HEK293 (cell line): ENCODE data around the gene MICAL3.
A peak's percentile ranks its signal among the peaks of the same experiment; 100 is the strongest.

Experiments used
- CTCF ChIA-PET: fragments of 350-600 bp; formaldehyde crosslinking; extraction: SDS; loops from one replicate; lab custom pipeline; 2021; ENCODE audit warnings: antibody characterized with exemption; lab: Yijun Ruan, JAX
- POLR2A ChIA-PET: fragments of 300-600 bp; formaldehyde crosslinking; extraction: SDS; loops from one replicate; lab custom pipeline; 2020; ENCODE audit warnings: antibody characterized with exemption, inconsistent platforms; lab: Yijun Ruan, JAX
- H3K27ac ChIP-seq: fragments of 200-500 bp; sonication (Bioruptor generic); 2 replicates; pipeline ENCODE4 v1.5.1; 2014; ENCODE audit warnings: low read depth, low read length, control low read depth, inconsistent platforms; ENCODE audit errors: extremely low read depth
- H3K36me3 ChIP-seq, 2 experiments: fragments of 200-500 bp in 1 of 2; sonication (Bioruptor generic) in 1 of 2; 1 replicate in 1 of 2; 2 replicates in 1 of 2; pipeline ENCODE4 v1.5.1; 2014 to 2017; ENCODE audit warnings: inconsistent platforms in 2 of 2, low read length in 2 of 2; ENCODE audit not compliant: control insufficient read depth in 2 of 2, insufficient read depth in 1 of 2
- H3K4me1 ChIP-seq: fragments of 200-500 bp; sonication (Bioruptor generic); 2 replicates; pipeline ENCODE4 v1.5.1; 2014; ENCODE audit warnings: mild to moderate bottlenecking, low read length, inconsistent platforms; ENCODE audit not compliant: control insufficient read depth, insufficient read depth
- H3K4me3 ChIP-seq: 2 replicates; pipeline ENCODE4 v1.5.1; 2011; ENCODE audit warnings: low read depth, mild to moderate bottlenecking, control low read depth, low read length, moderate library complexity
- H3K9me3 ChIP-seq: fragments of 200-500 bp; sonication (Bioruptor generic); 2 replicates; pipeline ENCODE4 v1.5.1; 2014; ENCODE audit warnings: low read depth, low read length, inconsistent platforms; ENCODE audit not compliant: control insufficient read depth, insufficient read depth
- IKZF3 ChIP-seq: fragments of 450-650 bp; IDR thresholded peaks from 2 replicates; pipeline ENCODE4 v1.5.0; 2018; ENCODE audit warnings: missing biosample characterization, mild to moderate bottlenecking, missing genetic modification characterization, moderate library complexity
- KLF8 ChIP-seq: fragments of 450-650 bp; formaldehyde crosslinking; IDR thresholded peaks from 2 replicates; pipeline ENCODE4 v1.5.1; 2016; ENCODE audit warnings: missing biosample characterization, missing genetic modification characterization
- KLF9 ChIP-seq: fragments of 450-650 bp; formaldehyde crosslinking; IDR thresholded peaks from 2 replicates; pipeline ENCODE4 v1.5.1; 2016; ENCODE audit warnings: missing biosample characterization, missing genetic modification characterization, low read depth
- REPIN1 ChIP-seq: fragments of 450-650 bp; formaldehyde crosslinking; IDR thresholded peaks from 2 replicates; pipeline ENCODE4 v1.5.1; 2017; ENCODE audit warnings: missing biosample characterization, missing genetic modification characterization, low read depth
- WT1 ChIP-seq: fragments of 450-650 bp; formaldehyde crosslinking; IDR thresholded peaks from 2 replicates; pipeline ENCODE4 v1.5.1; 2016; ENCODE audit warnings: missing biosample characterization, missing genetic modification characterization
- YY2 ChIP-seq: fragments of 450-650 bp; formaldehyde crosslinking; IDR thresholded peaks from 2 replicates; pipeline ENCODE4 v1.5.1; 2016; ENCODE audit warnings: missing biosample characterization, missing genetic modification characterization
- ZNF138 ChIP-seq: fragments of 450-650 bp; formaldehyde crosslinking; IDR thresholded peaks from 2 replicates; pipeline ENCODE4 v1.5.1; 2016; ENCODE audit warnings: missing biosample characterization, missing genetic modification characterization, borderline replicate concordance
- ZNF211 ChIP-seq: fragments of 450-650 bp; formaldehyde crosslinking; IDR thresholded peaks from 2 replicates; pipeline ENCODE4 v1.5.1; 2016; ENCODE audit warnings: low read depth, missing biosample characterization, missing genetic modification characterization
- ZNF24 ChIP-seq: fragments of 450-650 bp; formaldehyde crosslinking; IDR thresholded peaks from 2 replicates; pipeline ENCODE4 v1.5.1; 2016; ENCODE audit warnings: missing biosample characterization, missing genetic modification characterization
- ZNF266 ChIP-seq: fragments of 450-650 bp; formaldehyde crosslinking; IDR thresholded peaks from 2 replicates; pipeline ENCODE4 v1.5.1; 2016; ENCODE audit warnings: missing biosample characterization, missing genetic modification characterization, low read depth
- ZNF391 ChIP-seq: fragments of 450-650 bp; formaldehyde crosslinking; IDR thresholded peaks from 2 replicates; pipeline ENCODE4 v1.5.1; 2016; ENCODE audit warnings: low read depth, missing biosample characterization, missing genetic modification characterization, borderline replicate concordance
- ZNF530 ChIP-seq: fragments of 450-650 bp; formaldehyde crosslinking; IDR thresholded peaks from 2 replicates; pipeline ENCODE4 v1.5.1; 2016; ENCODE audit warnings: low read depth, missing biosample characterization, missing genetic modification characterization
- ZNF560 ChIP-seq: fragments of 450-650 bp; formaldehyde crosslinking; IDR thresholded peaks from 2 replicates; pipeline ENCODE4 v1.5.1; 2017; ENCODE audit warnings: missing biosample characterization, missing genetic modification characterization, borderline replicate concordance
- ZNF664 ChIP-seq: fragments of 450-650 bp; formaldehyde crosslinking; IDR thresholded peaks from 2 replicates; pipeline ENCODE4 v1.5.1; 2016; ENCODE audit warnings: missing biosample characterization, missing genetic modification characterization
- ZNF707 ChIP-seq: fragments of 450-650 bp; formaldehyde crosslinking; IDR thresholded peaks from 2 replicates; pipeline ENCODE4 v1.5.1; 2016; ENCODE audit warnings: missing biosample characterization, missing genetic modification characterization
- ZNF768 ChIP-seq: fragments of 450-650 bp; formaldehyde crosslinking; IDR thresholded peaks from 2 replicates; pipeline ENCODE4 v1.5.1; 2018; ENCODE audit warnings: missing biosample characterization, mild to moderate bottlenecking, missing genetic modification characterization
- ZNF837 ChIP-seq: fragments of 450-650 bp; formaldehyde crosslinking; IDR thresholded peaks from 2 replicates; pipeline ENCODE4 v1.5.1; 2016; ENCODE audit warnings: missing biosample characterization, missing genetic modification characterization
- TF ChIP-seq, protein P1 (sequence below): fragments of 450-650 bp; formaldehyde crosslinking; IDR thresholded peaks from 2 replicates; pipeline ENCODE4 v1.5.1; 2016; ENCODE audit warnings: missing biosample characterization, missing genetic modification characterization
- TF ChIP-seq, protein P2 (sequence below): fragments of 450-650 bp; formaldehyde crosslinking; IDR thresholded peaks from 2 replicates; pipeline ENCODE4 v1.5.1; 2016; ENCODE audit warnings: missing biosample characterization, missing genetic modification characterization
- TF ChIP-seq, protein P3 (sequence below): fragments of 450-650 bp; formaldehyde crosslinking; IDR thresholded peaks from 2 replicates; pipeline ENCODE4 v1.5.1; 2016; ENCODE audit warnings: missing biosample characterization, missing genetic modification characterization, low read depth
- TF ChIP-seq, protein P4 (sequence below): fragments of 450-650 bp; formaldehyde crosslinking; IDR thresholded peaks from 2 replicates; pipeline ENCODE4 v1.5.1; 2016; ENCODE audit warnings: missing biosample characterization, missing genetic modification characterization
- TF ChIP-seq, protein P5 (sequence below): fragments of 450-650 bp; formaldehyde crosslinking; IDR thresholded peaks from 2 replicates; pipeline ENCODE4 v1.5.1; 2016; ENCODE audit warnings: missing biosample characterization, missing genetic modification characterization
- TF ChIP-seq, protein P6 (sequence below): fragments of 450-650 bp; formaldehyde crosslinking; IDR thresholded peaks from 2 replicates; pipeline ENCODE4 v1.5.1; 2017; ENCODE audit warnings: missing biosample characterization, missing genetic modification characterization

MICAL3 gene

DNA sequence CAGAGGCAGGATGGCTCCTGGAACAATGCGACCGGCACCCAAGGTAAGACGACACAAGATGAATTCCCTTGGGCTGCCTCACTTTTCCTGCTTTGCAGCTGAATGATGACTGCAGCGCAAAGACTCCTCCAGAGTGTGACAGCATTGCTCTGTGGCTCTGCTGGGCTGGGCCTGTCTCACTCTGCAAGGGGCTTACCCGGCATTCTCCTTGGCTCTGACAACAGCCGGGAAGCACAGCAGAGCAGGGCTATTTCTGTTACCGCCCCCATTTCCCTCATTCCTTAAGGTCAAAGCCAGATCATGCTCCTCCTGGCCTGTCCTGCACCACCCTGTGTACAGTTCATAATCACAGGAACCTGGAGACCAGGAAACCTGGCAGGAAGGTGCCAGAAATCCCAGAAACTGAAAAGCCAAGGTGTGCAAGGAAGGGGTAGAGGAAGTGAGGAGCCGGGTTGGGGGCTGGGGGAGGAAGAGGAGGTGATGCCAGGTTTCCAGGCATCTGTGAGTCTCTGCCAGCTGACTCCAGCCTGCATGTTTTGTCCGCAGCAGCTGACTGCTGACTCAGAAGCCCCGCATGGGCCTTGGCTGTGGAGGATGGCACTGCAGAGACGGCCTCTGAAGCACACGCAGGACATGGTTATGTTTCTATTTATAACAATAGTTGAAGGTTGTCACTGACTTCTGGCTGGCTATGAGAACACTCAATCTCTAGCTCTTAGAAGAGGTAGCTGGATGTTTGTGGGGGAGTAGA is 113.6 kb downstream of the MICAL3 start (continued):
- TF ChIP-seq, protein P1, sequence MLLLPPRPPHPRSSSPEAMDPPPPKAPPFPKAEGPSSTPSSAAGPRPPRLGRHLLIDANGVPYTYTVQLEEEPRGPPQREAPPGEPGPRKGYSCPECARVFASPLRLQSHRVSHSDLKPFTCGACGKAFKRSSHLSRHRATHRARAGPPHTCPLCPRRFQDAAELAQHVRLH (tag by site-specific recombination) = no peak
- TF ChIP-seq, protein P2, sequence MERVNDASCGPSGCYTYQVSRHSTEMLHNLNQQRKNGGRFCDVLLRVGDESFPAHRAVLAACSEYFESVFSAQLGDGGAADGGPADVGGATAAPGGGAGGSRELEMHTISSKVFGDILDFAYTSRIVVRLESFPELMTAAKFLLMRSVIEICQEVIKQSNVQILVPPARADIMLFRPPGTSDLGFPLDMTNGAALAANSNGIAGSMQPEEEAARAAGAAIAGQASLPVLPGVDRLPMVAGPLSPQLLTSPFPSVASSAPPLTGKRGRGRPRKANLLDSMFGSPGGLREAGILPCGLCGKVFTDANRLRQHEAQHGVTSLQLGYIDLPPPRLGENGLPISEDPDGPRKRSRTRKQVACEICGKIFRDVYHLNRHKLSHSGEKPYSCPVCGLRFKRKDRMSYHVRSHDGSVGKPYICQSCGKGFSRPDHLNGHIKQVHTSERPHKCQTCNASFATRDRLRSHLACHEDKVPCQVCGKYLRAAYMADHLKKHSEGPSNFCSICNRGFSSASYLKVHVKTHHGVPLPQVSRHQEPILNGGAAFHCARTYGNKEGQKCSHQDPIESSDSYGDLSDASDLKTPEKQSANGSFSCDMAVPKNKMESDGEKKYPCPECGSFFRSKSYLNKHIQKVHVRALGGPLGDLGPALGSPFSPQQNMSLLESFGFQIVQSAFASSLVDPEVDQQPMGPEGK (tag by site-specific recombination) = 0 out of 2 replicates have a peak, but pooled peaks have one; percentile 36
- TF ChIP-seq ZNF837 = no peak

DNA sequence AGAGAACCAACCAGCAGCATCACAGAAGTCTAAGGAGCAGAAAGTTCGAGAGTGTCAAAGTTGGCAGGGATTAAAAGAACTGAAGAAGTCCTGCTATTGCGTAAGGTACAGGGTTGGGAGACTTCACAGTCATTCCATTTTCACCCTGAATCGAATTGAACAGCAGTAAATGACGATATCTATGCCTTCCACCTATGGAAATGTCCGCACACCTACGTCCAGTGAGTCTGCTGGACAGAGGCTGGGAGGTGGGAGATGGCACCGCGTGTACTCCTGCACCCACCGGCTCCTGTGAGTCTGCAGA is 116.7 kb downstream of the MICAL3 start:
- no peak overlapping the region for H3K27ac ChIP-seq

More for the DNA sequence above, 116.7 kb downstream of the MICAL3 start:
- peaks cover 0 to 48% of the 10 kb centered on the region in 2 experiments; a peak in 1 of 3 replicates for H3K36me3 ChIP-seq
- no peak for TF ChIP-seq ZNF768
- TF ChIP-seq, protein P3, sequence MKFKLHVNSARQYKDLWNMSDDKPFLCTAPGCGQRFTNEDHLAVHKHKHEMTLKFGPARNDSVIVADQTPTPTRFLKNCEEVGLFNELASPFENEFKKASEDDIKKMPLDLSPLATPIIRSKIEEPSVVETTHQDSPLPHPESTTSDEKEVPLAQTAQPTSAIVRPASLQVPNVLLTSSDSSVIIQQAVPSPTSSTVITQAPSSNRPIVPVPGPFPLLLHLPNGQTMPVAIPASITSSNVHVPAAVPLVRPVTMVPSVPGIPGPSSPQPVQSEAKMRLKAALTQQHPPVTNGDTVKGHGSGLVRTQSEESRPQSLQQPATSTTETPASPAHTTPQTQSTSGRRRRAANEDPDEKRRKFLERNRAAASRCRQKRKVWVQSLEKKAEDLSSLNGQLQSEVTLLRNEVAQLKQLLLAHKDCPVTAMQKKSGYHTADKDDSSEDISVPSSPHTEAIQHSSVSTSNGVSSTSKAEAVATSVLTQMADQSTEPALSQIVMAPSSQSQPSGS (tag by site-specific recombination) = no peak
- TF ChIP-seq KLF8 (tag by site-specific recombination) = no peak
- TF ChIP-seq IKZF3 (tag by site-specific recombination) = no peak
- TF ChIP-seq ZNF211 = no peak
- TF ChIP-seq ZNF707 (tag by site-specific recombination) = no peak
- TF ChIP-seq, protein P4, sequence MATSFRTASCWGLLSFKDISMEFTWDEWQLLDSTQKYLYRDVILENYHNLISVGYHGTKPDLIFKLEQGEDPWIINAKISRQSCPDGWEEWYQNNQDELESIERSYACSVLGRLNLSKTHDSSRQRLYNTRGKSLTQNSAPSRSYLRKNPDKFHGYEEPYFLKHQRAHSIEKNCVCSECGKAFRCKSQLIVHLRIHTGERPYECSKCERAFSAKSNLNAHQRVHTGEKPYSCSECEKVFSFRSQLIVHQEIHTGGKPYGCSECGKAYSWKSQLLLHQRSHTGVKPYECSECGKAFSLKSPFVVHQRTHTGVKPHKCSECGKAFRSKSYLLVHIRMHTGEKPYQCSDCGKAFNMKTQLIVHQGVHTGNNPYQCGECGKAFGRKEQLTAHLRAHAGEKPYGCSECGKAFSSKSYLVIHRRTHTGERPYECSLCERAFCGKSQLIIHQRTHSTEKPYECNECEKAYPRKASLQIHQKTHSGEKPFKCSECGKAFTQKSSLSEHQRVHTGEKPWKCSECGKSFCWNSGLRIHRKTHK (tag by site-specific recombination) = no peak
- no peak for TF ChIP-seq KLF9
- no peak for TF ChIP-seq ZNF391 (tag by site-specific recombination)
- TF ChIP-seq, protein P5, sequence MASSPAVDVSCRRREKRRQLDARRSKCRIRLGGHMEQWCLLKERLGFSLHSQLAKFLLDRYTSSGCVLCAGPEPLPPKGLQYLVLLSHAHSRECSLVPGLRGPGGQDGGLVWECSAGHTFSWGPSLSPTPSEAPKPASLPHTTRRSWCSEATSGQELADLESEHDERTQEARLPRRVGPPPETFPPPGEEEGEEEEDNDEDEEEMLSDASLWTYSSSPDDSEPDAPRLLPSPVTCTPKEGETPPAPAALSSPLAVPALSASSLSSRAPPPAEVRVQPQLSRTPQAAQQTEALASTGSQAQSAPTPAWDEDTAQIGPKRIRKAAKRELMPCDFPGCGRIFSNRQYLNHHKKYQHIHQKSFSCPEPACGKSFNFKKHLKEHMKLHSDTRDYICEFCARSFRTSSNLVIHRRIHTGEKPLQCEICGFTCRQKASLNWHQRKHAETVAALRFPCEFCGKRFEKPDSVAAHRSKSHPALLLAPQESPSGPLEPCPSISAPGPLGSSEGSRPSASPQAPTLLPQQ = no peak
- no peak for TF ChIP-seq ZNF138 (tag by site-specific recombination)
- no peak for TF ChIP-seq ZNF530
- no peak for TF ChIP-seq YY2 (tag by site-specific recombination)
- TF ChIP-seq, protein P6, sequence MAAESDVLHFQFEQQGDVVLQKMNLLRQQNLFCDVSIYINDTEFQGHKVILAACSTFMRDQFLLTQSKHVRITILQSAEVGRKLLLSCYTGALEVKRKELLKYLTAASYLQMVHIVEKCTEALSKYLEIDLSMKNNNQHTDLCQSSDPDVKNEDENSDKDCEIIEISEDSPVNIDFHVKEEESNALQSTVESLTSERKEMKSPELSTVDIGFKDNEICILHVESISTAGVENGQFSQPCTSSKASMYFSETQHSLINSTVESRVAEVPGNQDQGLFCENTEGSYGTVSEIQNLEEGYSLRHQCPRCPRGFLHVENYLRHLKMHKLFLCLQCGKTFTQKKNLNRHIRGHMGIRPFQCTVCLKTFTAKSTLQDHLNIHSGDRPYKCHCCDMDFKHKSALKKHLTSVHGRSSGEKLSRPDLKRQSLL (tag by site-specific recombination) = no peak
- no peak for TF ChIP-seq ZNF560 (tag by site-specific recombination)
- TF ChIP-seq REPIN1 = no peak
- no peak for TF ChIP-seq ZNF266 (tag by site-specific recombination)
- no peak for TF ChIP-seq ZNF664 (tag by site-specific recombination)
- no peak for TF ChIP-seq WT1 (tag by site-specific recombination)
- TF ChIP-seq ZNF24 = no peak
- TF ChIP-seq, all 188 proteins: peak for 0
- H3K4me3 ChIP-seq = no peak overlapping the region
- H3K4me1 ChIP-seq = peaks cover 6% of the 10 kb centered on the region
- no peaks in the 10 kb centered on the region for H3K9me3 ChIP-seq
- ChIA-PET CTCF (interaction anchor here (0.7 to 4.4 kb wide), 2 partner anchors 76 to 168 kb away, joined by 3 to 26 read pairs; no protein-coding TSS in a partner anchor), POLR2A (no interaction called here)
